Liver (tissue), 9 donors: Measurements from ENCODE around the gene KIF12. TPM values are rescaled to one million over a fixed set of nuclear protein-coding genes. Genes with fewer than 3 reads are reported as not detected.

Experiments used
- DNase-seq: peaks from one replicate; pipeline ENCODE4 v3.0.0-alpha.2; 2017; ENCODE audit warnings: low spot score
- H3K27ac ChIP-seq, 2 donors: one replicate each; pipeline ENCODE4 v1.7.0; 2013; ENCODE audit warnings: inconsistent platforms in 2 of 2, low read length in 2 of 2, control low read depth in 1 of 2, low read depth in 1 of 2, mild to moderate bottlenecking in 1 of 2
- H3K27me3 ChIP-seq, 4 donors: one replicate each; pipeline versions ENCODE4 v1.6.1 to v1.7.0; 2013; ENCODE audit warnings: low read length in 3 of 4, inconsistent platforms in 1 of 4, mild to moderate bottlenecking in 1 of 4, moderate library complexity in 1 of 4; ENCODE audit not compliant: control insufficient read depth in 4 of 4, insufficient read depth in 4 of 4
- H3K36me3 ChIP-seq, 4 donors: one replicate each; pipeline versions ENCODE4 v1.6.1 to v1.7.0; 2013; ENCODE audit warnings: low read length in 3 of 4, mild to moderate bottlenecking in 3 of 4, low read depth in 1 of 4, moderate library complexity in 1 of 4; ENCODE audit not compliant: control insufficient read depth in 4 of 4, insufficient read depth in 3 of 4
- H3K4me1 ChIP-seq, 4 donors: one replicate each; pipeline versions ENCODE4 v1.6.1 to v1.7.0; 2013; ENCODE audit warnings: low read length in 3 of 4, mild to moderate bottlenecking in 3 of 4, moderate library complexity in 1 of 4; ENCODE audit not compliant: control insufficient read depth in 4 of 4, insufficient read depth in 4 of 4
- H3K4me3 ChIP-seq, 3 donors: one replicate each; pipeline versions ENCODE4 v1.6.1 to v1.7.0; 2013; ENCODE audit warnings: low read length in 3 of 3, control low read depth in 1 of 3, low read depth in 1 of 3, mild to moderate bottlenecking in 1 of 3
- H3K9ac ChIP-seq, 2 donors: one replicate each; pipeline ENCODE4 v1.7.0; 2013; ENCODE audit warnings: low read length in 2 of 2, mild to moderate bottlenecking in 2 of 2, moderate library complexity in 2 of 2, control low read depth in 1 of 2, low read depth in 1 of 2
- H3K9me3 ChIP-seq, 4 donors: one replicate each; pipeline versions ENCODE4 v1.6.1 to v1.7.0; 2013; ENCODE audit warnings: low read length in 3 of 4; ENCODE audit not compliant: control insufficient read depth in 4 of 4
- ATF3 ChIP-seq: IDR thresholded peaks from 2 replicates; pipeline ENCODE4 v1.6.1; 2016; ENCODE audit warnings: antibody characterized with exemption
- CTCF ChIP-seq: fragments of 150-350 bp; IDR thresholded peaks from 2 replicates; pipeline ENCODE4 v1.5.1; 2017; ENCODE audit warnings: improper control_type of control experiment, low read depth, low read length; ENCODE audit not compliant: missing input control
- EGR1 ChIP-seq, 2 donors: IDR thresholded peaks; 2 replicates each; pipeline ENCODE4 v1.6.1; 2016 to 2018; ENCODE audit warnings: antibody characterized with exemption in 2 of 2, low read depth in 2 of 2
- FOXA1 ChIP-seq: IDR thresholded peaks from 2 replicates; pipeline ENCODE4 v1.6.1; 2016; ENCODE audit warnings: antibody characterized with exemption
- FOXA2 ChIP-seq: IDR thresholded peaks from 2 replicates; pipeline ENCODE4 v1.6.1; 2016; ENCODE audit warnings: antibody characterized with exemption
- GABPA ChIP-seq, 2 donors: IDR thresholded peaks in 1 of 2; conservative IDR thresholded peaks in 1 of 2; 2 replicates each; pipeline ENCODE4 v1.6.1; 2016; ENCODE audit warnings: antibody characterized with exemption in 2 of 2, mild to moderate bottlenecking in 1 of 2, moderate library complexity in 1 of 2
- HNF4A ChIP-seq, 2 donors: conservative IDR thresholded peaks; 2 replicates each; pipeline ENCODE4 v1.6.1; 2016; ENCODE audit warnings: antibody characterized with exemption in 2 of 2, mild to moderate bottlenecking in 2 of 2
- HNF4G ChIP-seq: IDR thresholded peaks from 2 replicates; pipeline ENCODE4 v1.6.1; 2016; ENCODE audit warnings: antibody characterized with exemption
- JUND ChIP-seq, 2 donors: IDR thresholded peaks; 2 replicates each; pipeline ENCODE4 v1.6.1; 2016; ENCODE audit warnings: antibody characterized with exemption in 2 of 2
- MAX ChIP-seq: IDR thresholded peaks from 2 replicates; pipeline ENCODE4 v1.6.1; 2016; ENCODE audit warnings: antibody characterized with exemption
- NR2F2 ChIP-seq: IDR thresholded peaks from 2 replicates; pipeline ENCODE4 v1.6.1; 2016; ENCODE audit warnings: antibody characterized with exemption
- RAD21 ChIP-seq, 2 donors: IDR thresholded peaks; 2 replicates each; pipeline ENCODE4 v1.6.1; 2016; ENCODE audit warnings: antibody characterized with exemption in 2 of 2, mild to moderate bottlenecking in 2 of 2
- REST ChIP-seq: IDR thresholded peaks from 2 replicates; pipeline ENCODE4 v1.6.1; 2016; ENCODE audit warnings: antibody characterized with exemption, mild to moderate bottlenecking
- RXRA ChIP-seq, 2 donors: IDR thresholded peaks; 2 replicates each; pipeline ENCODE4 v1.6.1; 2017 to 2018; ENCODE audit warnings: antibody characterized with exemption in 2 of 2, mild to moderate bottlenecking in 1 of 2
- SP1 ChIP-seq: IDR thresholded peaks from 2 replicates; pipeline ENCODE4 v1.6.1; 2018; ENCODE audit warnings: antibody characterized with exemption, mild to moderate bottlenecking
- TAF1 ChIP-seq: conservative IDR thresholded peaks from 2 replicates; pipeline ENCODE4 v1.6.1; 2016; ENCODE audit warnings: antibody characterized with exemption, mild to moderate bottlenecking
- YY1 ChIP-seq: IDR thresholded peaks from 2 replicates; pipeline ENCODE4 v1.6.1; 2016; ENCODE audit warnings: antibody characterized with exemption, mild to moderate bottlenecking
- ZBTB33 ChIP-seq: IDR thresholded peaks from 2 replicates; pipeline ENCODE4 v1.6.1; 2016; ENCODE audit warnings: antibody characterized with exemption
- WGBS: extraction: QIAGEN DNeasy Blood & Tissue Kit; methylation state at CpG from one replicate; pipeline ENCODE4 v1.1.7; 2013; 5-methylcytosine and 5-hydroxymethylcytosine counted together
- polyA plus RNA-seq, 2 donors: library from polyadenylated mRNA; stranded (reverse) in 1 of 2; unstranded in 1 of 2; fragments of 200-250 nt in 1 of 2; fragments of >200 nt in 1 of 2; fragmentation: Nextera tagmentation in 1 of 2; extraction: Ambion mirVana in 1 of 2; gene quantifications; one replicate each; pipeline versions ENCODE4 v1.2.1 to v1.2.3, GENCODE V29; 2013 to 2015
- total RNA-seq, 2 donors: library from RNA; depleted of rRNA; stranded (reverse); fragments of >200 nt; gene quantifications; one replicate each; pipeline ENCODE4 v1.2.3, GENCODE V29; 2014
- donor health status: healthy.
- donor health status: healthy.
- donor health status: healthy.
- donor health status: healthy.
- donor health status: healthy.

The KIF12 gene
- total and polyA plus RNA-seq, 4 donors, result 2.9 to 11.8 (median 7.7) TPM

- 93% methylated on average over 4 of the region's 4 CpGs for WGBS
- no peaks in the 10 kb centered on the region for H3K27me3 ChIP-seq
- no peaks in the 10 kb centered on the region for H3K4me1 ChIP-seq
- no peak for TF ChIP-seq FOXA2
- TF ChIP-seq YY1, result no peak
- no peak for TF ChIP-seq EGR1 (IDR thresholded peaks at IDR 0.05; ENCODE audit: low read depth in 2 of 2)
- no peak for TF ChIP-seq REST
- TF ChIP-seq MAX, result no peak
- TF ChIP-seq GABPA (IDR thresholded peaks at IDR 0.05 in 1 of 2, conservative IDR thresholded peaks at IDR 0.05 in 1 of 2), result no peak
- TF ChIP-seq FOXA1, result no peak
- TF ChIP-seq ZBTB33, result no peak
- TF ChIP-seq SP1, result no peak
- no peak for TF ChIP-seq HNF4A (conservative IDR thresholded peaks at IDR 0.05)
- TF ChIP-seq HNF4G, result no peak
- TF ChIP-seq RXRA (IDR thresholded peaks at IDR 0.05), result no peak
- TF ChIP-seq JUND (IDR thresholded peaks at IDR 0.05), result no peak
- TF ChIP-seq NR2F2, result no peak
- no peak for TF ChIP-seq CTCF
- peak; percentile 28 for DNase-seq
- H3K9ac ChIP-seq, result no peak overlapping the region
- no peak overlapping the region for H3K4me3 ChIP-seq
- no peak overlapping the region for H3K27ac ChIP-seq
- H3K36me3 ChIP-seq, result peaks cover 0 to 8% (median 2%) of the 10 kb centered on the region in 4 donors
- no peaks in the 10 kb centered on the region for H3K9me3 ChIP-seq
Measured at GRCh38 chr9:114089206-114089840, 9.8 kb downstream of the KIF12 start.

GRCh38 chr9:114088571-114089170, 10.4 kb downstream of the KIF12 start:
- H3K27me3 ChIP-seq, result no peaks in the 10 kb centered on the region
- peak; percentile 31 for DNase-seq
- peaks cover 0 to 5% (median under 1%) of the 10 kb centered on the region in 4 donors for H3K36me3 ChIP-seq
- H3K4me3 ChIP-seq, result no peak overlapping the region
- H3K9me3 ChIP-seq, result no peaks in the 10 kb centered on the region
- WGBS, result 93% methylated on average over 7 of the region's 7 CpGs
- no peak overlapping the region for H3K9ac ChIP-seq
- H3K4me1 ChIP-seq, result peaks cover 0 to 2% (median 0%) of the 10 kb centered on the region in 4 donors
- no peak overlapping the region for H3K27ac ChIP-seq
- no peak for TF ChIP-seq ATF3
- TF ChIP-seq TAF1, result no peak
- no peak for TF ChIP-seq RXRA (IDR thresholded peaks at IDR 0.05)
- TF ChIP-seq JUND (IDR thresholded peaks at IDR 0.05), result no peak
- no peak for TF ChIP-seq FOXA1
- TF ChIP-seq FOXA2, result no peak
- no peak for TF ChIP-seq HNF4A (conservative IDR thresholded peaks at IDR 0.05)
- no peak for TF ChIP-seq REST
- no peak for TF ChIP-seq EGR1 (IDR thresholded peaks at IDR 0.05; ENCODE audit: low read depth in 2 of 2)
- TF ChIP-seq RAD21 (IDR thresholded peaks at IDR 0.05), result no peak
- TF ChIP-seq YY1, result no peak
- no peak for TF ChIP-seq NR2F2
- no peak for TF ChIP-seq MAX
